Heart left ventricle (tissue), 16 donors: ENCODE results near the gene BAIAP2. TPM values are rescaled to one million over a fixed set of nuclear protein-coding genes. Genes with fewer than 3 reads are reported as not detected.
"Not testable (repeated sequence)": the region's sequence is repeated elsewhere in the genome, so short reads cannot be mapped to it uniquely, and the experiment has no call there.

Experiments used
- ATAC-seq, 4 donors: fragments of 200-7000 bp; cut with Tn5 transposase; one replicate each; pipeline ENCODE4 v1.9.1; 2020 to 2022; ENCODE audit warnings: moderate library complexity in 4 of 4, mild to moderate bottlenecking in 3 of 4, moderate number of reproducible peaks in 1 of 4
- DNase-seq, 5 donors: peaks; one replicate each; pipeline ENCODE4 v3.0.0-alpha.2; 2020
- H3K27ac ChIP-seq, 12 donors: fragments of 200-600 bp; sonication (generic) in 4 of 12; one replicate each; pipeline versions ENCODE4 v1.5.0 to v1.8.0; 2016 to 2022; ENCODE audit warnings: mild to moderate bottlenecking in 2 of 12
- H3K27me3 ChIP-seq, 9 donors: fragments of 200-600 bp; sonication (generic) in 2 of 9; one replicate each; pipeline versions ENCODE4 v1.5.1 to v1.8.0; 2016 to 2022; ENCODE audit warnings: mild to moderate bottlenecking in 3 of 9
- H3K36me3 ChIP-seq, 9 donors: fragments of 200-600 bp; sonication (generic) in 2 of 9; one replicate each; pipeline versions ENCODE4 v1.5.0 to v1.8.0; 2018 to 2022; ENCODE audit warnings: mild to moderate bottlenecking in 2 of 9
- H3K4me1 ChIP-seq, 12 donors: fragments of 200-600 bp; sonication (generic) in 4 of 12; one replicate each; pipeline versions ENCODE4 v1.5.0 to v1.8.0; 2016 to 2022; ENCODE audit warnings: mild to moderate bottlenecking in 3 of 12
- H3K4me3 ChIP-seq, 12 donors: fragments of 200-600 bp; sonication (generic) in 4 of 12; one replicate each; pipeline versions ENCODE4 v1.5.0 to v1.8.0; 2017 to 2022; ENCODE audit warnings: mild to moderate bottlenecking in 9 of 12, moderate library complexity in 4 of 12
- H3K9me3 ChIP-seq, 12 donors: fragments of 200-600 bp; sonication (generic) in 4 of 12; one replicate each; pipeline versions ENCODE4 v1.5.0 to v1.8.0; 2016 to 2022; ENCODE audit warnings: mild to moderate bottlenecking in 1 of 12
- POLR2A ChIP-seq, 2 donors: fragments of 450-650 bp; IDR thresholded peaks; one replicate each; pipeline ENCODE4 v1.6.1; 2017; ENCODE audit warnings: antibody characterized with exemption in 2 of 2, mild to moderate bottlenecking in 2 of 2, moderate library complexity in 2 of 2
- WGBS, 4 donors: extraction: QIAGEN DNeasy Blood & Tissue Kit in 2 of 4; methylation state at CpG; one replicate each; pipeline versions ENCODE4 v1.1.5 to v1.1.7; 2013 to 2018; 5-methylcytosine and 5-hydroxymethylcytosine counted together
- intact Hi-C, 10 donors: fragments of 100-400 bp; cut with DNase I; formaldehyde crosslinking; loops; one replicate each; pipeline versions ENCODE4 v1.11.1 to v1.14.2; 2022
- polyA plus RNA-seq, 2 donors: library from polyadenylated mRNA; stranded (reverse); fragments of 200-250 nt; gene quantifications; one replicate each; pipeline ENCODE4 v1.2.3, GENCODE V29; 2013
- total RNA-seq, 9 donors: library from RNA; depleted of rRNA in 2 of 9; stranded (reverse); fragments of >200 nt in 2 of 9; fragmentation: NEBNext Ultra II Directional in 3 of 9; extraction: Animal tissue kit (Norgen Biotek cat#: 25700) in 3 of 9; gene quantifications; one replicate each; pipeline versions ENCODE4 v1.1.0 to v1.2.4, GENCODE V29; 2016 to 2023
- TF ChIP-seq, protein P1 (sequence below), 12 donors: fragments of 200-600 bp; sonication (generic) in 4 of 12; IDR thresholded peaks; one replicate each; pipeline versions ENCODE4 v1.5.0 to v1.8.0; 2018 to 2022; ENCODE audit warnings: antibody characterized with exemption in 12 of 12, mild to moderate bottlenecking in 5 of 12
- donor health status: ischemic (EF 13 %, LVEDD 7.1; RV severe dilation, severe dysfunction).
- donor health status: healthy with polysubstance abuse.
- donor health status: DM: no; HTN: yes; CAD: no.
- donor health status: DM: no; HTN: no; CAD: no.
- donor health status: ischemic (EF 25% LVEDD 6.9; RV normal size, moderate dysfunction).
- donor health status: ischemic (EF 25% LVEDD 5.7; RV mildly dilated, moderate dysfunction).
- donor health status: healthy.
- donor health status: DM: yes; HTN: yes; CAD: no.
- donor health status: ischemic (EF 35%, LVEDD 5.7; RV mildly dilated, moderate dysfunction).
- donor health status: nonischemic (EF 11% LVEDD 7.7; RV severe dilation, severe dysfunction).
- donor health status: DM: yes; HTN: yes; CAD: no.
- donor health status: PGD.
- donor health status: ischemic (EF 29% LVEDD 5.4; RV normal size, mild dysfunction).
- donor health status: nonischemic (EF 23%, LVEDD 6.1; RV moderate dilation, normal function).

Gene BAIAP2
- total and polyA plus RNA-seq, 11 donors: 8.9 to 30.2 (median 18.5) TPM

DNA sequence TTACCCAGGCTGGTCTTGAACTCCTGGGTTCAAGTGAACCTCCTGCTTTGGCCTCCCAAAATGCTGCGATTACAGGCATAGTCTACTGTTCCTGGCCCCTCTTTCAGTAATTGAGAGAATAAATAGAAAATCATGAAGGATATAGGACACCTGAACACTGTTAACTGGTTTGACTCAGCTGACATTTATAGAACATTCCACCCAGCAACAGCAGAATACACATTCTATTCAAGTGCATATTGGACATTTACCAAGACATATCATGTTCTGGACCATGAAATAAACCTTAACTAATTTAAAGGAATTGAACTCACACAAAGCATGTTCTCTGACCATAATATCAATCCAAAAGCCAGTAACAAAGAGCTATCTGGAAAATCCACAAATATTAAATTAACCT, 19.8 kb upstream of the BAIAP2 start:
- no peak for ATAC-seq
- WGBS, 4 donors: 80 to 100% (median 90%) methylated on average over 1 of the region's 1 CpG
- no peaks in the 10 kb centered on the region for H3K27me3 ChIP-seq
- intact Hi-C loops: loop anchor here in 1 of 10 donors (10.0 kb wide), 1 partner anchor 220 kb away; the partner anchor contains the start of genes NDUFAF8 and TEPSIN
- no peaks in the 10 kb centered on the region for H3K36me3 ChIP-seq
- H3K9me3 ChIP-seq: peaks cover 0 to 23% (median 8%) of the 10 kb centered on the region in 12 donors
- TF ChIP-seq, protein P1, sequence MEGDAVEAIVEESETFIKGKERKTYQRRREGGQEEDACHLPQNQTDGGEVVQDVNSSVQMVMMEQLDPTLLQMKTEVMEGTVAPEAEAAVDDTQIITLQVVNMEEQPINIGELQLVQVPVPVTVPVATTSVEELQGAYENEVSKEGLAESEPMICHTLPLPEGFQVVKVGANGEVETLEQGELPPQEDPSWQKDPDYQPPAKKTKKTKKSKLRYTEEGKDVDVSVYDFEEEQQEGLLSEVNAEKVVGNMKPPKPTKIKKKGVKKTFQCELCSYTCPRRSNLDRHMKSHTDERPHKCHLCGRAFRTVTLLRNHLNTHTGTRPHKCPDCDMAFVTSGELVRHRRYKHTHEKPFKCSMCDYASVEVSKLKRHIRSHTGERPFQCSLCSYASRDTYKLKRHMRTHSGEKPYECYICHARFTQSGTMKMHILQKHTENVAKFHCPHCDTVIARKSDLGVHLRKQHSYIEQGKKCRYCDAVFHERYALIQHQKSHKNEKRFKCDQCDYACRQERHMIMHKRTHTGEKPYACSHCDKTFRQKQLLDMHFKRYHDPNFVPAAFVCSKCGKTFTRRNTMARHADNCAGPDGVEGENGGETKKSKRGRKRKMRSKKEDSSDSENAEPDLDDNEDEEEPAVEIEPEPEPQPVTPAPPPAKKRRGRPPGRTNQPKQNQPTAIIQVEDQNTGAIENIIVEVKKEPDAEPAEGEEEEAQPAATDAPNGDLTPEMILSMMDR (IDR thresholded peaks at IDR 0.05): no peak
- TF ChIP-seq POLR2A (IDR thresholded peaks at IDR 0.05): no peak
- peaks cover 0 to 16% (median 8%) of the 10 kb centered on the region in 12 donors for H3K4me1 ChIP-seq
- DNase-seq: no peak
- H3K27ac ChIP-seq: no peak overlapping the region
- no peak overlapping the region for H3K4me3 ChIP-seq

DNA sequence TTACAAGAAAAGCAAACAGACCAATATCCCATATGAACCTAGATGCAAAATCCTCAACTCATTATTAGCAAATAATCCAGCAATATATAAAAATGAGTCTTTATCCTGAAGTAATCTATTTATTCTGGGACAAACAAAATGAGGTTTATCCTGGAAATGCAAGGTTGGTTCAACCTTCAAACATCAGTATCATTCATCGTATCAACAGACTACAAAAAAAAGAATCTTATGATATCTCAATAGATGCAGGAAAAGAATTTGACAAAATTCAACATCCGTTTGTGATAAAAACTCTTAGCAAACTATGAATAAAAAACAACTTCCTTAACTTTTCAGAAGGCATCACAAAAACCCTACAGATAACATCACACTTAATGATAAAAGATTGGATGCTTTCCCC, 18.4 kb upstream of the BAIAP2 start:
- no peak for TF ChIP-seq POLR2A (IDR thresholded peaks at IDR 0.05)
- TF ChIP-seq, protein P1 (IDR thresholded peaks at IDR 0.05): no peak
- Histone ChIP-seq H3K4me3 (no peak overlapping the region), H3K27me3 (no peaks in the 10 kb centered on the region), H3K4me1 (peaks cover 0 to 27% (median 18%) of the 10 kb centered on the region in 12 donors), H3K9me3 (peaks cover 0 to 12% (median 1%) of the 10 kb centered on the region in 12 donors), H3K36me3 (no peaks in the 10 kb centered on the region), H3K27ac (no peak overlapping the region)
- ATAC-seq (no peak), DNase-seq (no peak)
- intact Hi-C loops: loop anchor here in 1 of 10 donors (10.0 kb wide), 1 partner anchor 218 kb away; the partner anchor contains the start of genes NDUFAF8 and TEPSIN
- WGBS, 4 donors: 80 to 91% (median 86%) methylated on average over 2 of the region's 2 CpGs

DNA sequence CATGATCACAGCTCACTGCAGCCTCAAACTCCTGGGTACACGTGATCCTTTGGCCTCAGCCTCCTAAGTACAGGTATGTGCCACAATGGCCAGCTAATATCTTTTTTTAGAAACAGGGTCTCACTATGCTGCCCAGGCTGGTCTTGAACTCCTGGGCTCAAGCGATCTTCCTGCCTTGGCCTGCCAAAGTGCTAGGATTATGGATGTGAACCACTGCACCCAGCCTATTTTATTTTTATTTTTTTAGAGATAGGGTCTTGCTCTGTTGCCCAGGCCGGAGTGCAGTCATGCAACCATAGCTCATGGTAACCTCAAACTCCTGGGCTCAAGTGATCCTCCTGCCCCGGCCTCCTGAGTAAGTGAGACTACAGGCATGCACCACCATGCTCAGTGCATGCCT, 17.6 kb upstream of the BAIAP2 start:
- peak in 1 of 5 donors; percentile 8 for DNase-seq
- H3K27me3 ChIP-seq, ATAC-seq, H3K9me3 ChIP-seq, H3K4me3 ChIP-seq, H3K36me3 ChIP-seq: not testable (repeated sequence)
- intact Hi-C loops: loop anchor here in 1 of 10 donors (10.0 kb wide), 1 partner anchor 217 kb away; the partner anchor contains the start of genes NDUFAF8 and TEPSIN
- H3K27ac ChIP-seq: peak overlapping the region in 5 of 12 donors; percentile 73 to 87 (median 76)
- peaks cover 0 to 30% (median 19%) of the 10 kb centered on the region in 12 donors for H3K4me1 ChIP-seq
- WGBS, 4 donors: 95 to 99% (median 98%) methylated on average over 4 of the region's 4 CpGs

DNA sequence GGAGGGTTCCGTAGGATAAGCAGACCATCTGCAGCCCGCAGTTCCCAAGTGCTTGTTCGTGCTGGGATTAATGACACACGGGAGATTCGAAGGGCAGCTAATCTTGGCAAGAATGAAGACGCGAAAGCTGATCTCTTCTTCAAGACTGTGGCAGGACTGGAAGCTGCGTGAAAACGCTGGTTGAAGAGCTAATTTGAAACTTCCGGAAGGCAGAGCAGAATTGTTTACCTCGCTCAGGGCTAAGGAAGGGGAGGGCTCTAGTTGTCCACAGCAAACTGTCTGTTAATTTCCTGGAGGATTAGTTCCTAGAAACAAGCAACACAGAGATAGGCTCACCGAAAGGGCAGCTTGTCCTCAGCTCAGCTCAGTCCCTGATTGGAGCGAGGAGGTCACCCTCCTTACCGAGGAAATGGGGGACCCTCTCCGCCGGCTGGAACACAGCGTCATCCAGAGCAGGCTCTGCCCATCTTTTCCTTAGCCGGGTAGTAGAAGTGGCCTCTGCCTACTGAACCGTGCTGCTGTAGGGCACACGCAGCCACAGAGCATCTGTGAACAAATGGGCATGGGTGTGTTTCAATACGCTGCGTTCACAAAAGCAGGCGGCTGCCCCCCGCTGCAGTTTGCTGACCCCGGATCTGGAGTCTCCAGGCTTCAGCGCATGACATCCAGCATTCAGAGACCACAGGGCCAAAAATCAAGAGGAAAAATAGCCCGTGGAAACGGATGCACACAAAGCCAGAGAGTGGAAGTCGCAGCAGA, 16.7 kb upstream of the BAIAP2 start:
- ATAC-seq (peak; percentile 41 to 71 (median 45)), DNase-seq (peak in 1 of 5 donors; percentile 40)
- Histone ChIP-seq H3K4me1 (peaks cover 0 to 30% (median 19%) of the 10 kb centered on the region in 12 donors), H3K27me3 (no peaks in the 10 kb centered on the region), H3K36me3 (no peaks in the 10 kb centered on the region), H3K27ac (peak overlapping the region; percentile 8 to 87 (median 71)), H3K9me3 (peaks cover 0 to 9% (median 0%) of the 10 kb centered on the region in 12 donors), H3K4me3 (peak overlapping the region in 11 of 12 donors; percentile 16 to 56 (median 41))
- TF ChIP-seq, protein P1 (IDR thresholded peaks at IDR 0.05): no peak
- no peak for TF ChIP-seq POLR2A (IDR thresholded peaks at IDR 0.05)
- 16 to 36% (median 27%) methylated on average over 29 of the region's 29 CpGs for WGBS, 4 donors
- intact Hi-C loops: loop anchor here in 1 of 10 donors (10.0 kb wide), 1 partner anchor 217 kb away; the partner anchor contains the start of genes NDUFAF8 and TEPSIN
